Testis (tissue), 2 donors: ENCODE data around the gene NDUFAF2.

Experiments
- POLR2A ChIP-seq: fragments of 450-650 bp; IDR thresholded peaks from one replicate; pipeline ENCODE4 v1.6.1; 2017; ENCODE audit warnings: antibody characterized with exemption, mild to moderate bottlenecking, moderate library complexity
- TF ChIP-seq, protein P1 (sequence below), 3 experiments: fragments of 450-650 bp in 2 of 3; fragments of 200-600 bp in 1 of 3; sonication (generic) in 1 of 3; IDR thresholded peaks; one replicate each; pipeline ENCODE4 v1.5.1; 2016 to 2019; ENCODE audit warnings: antibody characterized with exemption in 3 of 3, mild to moderate bottlenecking in 2 of 3, moderate library complexity in 1 of 3

DNA sequence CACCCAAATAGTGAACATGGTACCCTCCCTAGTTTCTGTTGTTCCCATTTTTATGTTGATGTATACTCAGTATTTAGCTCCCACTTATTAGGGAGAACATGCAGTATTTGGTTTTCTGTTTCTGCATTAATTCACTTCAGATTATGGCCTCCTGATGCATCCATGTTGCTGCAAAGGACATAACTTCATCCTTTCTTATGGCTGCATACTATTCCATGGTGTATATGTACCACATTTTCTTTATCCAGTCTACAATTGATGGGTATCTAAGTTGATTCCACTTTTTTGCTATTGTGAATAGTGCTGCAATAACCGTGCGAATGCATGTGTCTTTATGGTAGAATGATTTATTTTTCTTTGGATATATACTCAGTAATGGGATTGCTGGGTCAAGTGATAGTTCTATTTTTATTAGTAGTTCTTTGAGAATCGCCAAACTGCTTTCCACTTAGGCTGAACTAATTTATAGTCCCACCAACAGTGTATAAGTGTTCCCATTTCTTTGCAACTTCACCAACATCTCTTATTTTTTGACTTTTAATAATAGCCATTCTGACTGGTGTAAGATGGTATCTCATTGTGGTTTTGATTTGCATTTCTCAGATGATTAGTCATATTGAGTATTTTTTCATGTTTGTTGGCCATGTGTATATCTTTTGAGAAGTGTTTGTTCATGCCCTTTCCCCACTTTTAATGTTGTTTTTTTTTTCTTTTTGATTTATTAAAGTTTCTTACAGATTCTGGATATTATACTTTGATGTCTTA, 137.7 kb downstream of the NDUFAF2 start:
- TF ChIP-seq POLR2A = no peak
- TF ChIP-seq, protein P1, sequence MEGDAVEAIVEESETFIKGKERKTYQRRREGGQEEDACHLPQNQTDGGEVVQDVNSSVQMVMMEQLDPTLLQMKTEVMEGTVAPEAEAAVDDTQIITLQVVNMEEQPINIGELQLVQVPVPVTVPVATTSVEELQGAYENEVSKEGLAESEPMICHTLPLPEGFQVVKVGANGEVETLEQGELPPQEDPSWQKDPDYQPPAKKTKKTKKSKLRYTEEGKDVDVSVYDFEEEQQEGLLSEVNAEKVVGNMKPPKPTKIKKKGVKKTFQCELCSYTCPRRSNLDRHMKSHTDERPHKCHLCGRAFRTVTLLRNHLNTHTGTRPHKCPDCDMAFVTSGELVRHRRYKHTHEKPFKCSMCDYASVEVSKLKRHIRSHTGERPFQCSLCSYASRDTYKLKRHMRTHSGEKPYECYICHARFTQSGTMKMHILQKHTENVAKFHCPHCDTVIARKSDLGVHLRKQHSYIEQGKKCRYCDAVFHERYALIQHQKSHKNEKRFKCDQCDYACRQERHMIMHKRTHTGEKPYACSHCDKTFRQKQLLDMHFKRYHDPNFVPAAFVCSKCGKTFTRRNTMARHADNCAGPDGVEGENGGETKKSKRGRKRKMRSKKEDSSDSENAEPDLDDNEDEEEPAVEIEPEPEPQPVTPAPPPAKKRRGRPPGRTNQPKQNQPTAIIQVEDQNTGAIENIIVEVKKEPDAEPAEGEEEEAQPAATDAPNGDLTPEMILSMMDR (IDR thresholded peaks at IDR 0.05) = no peak
